HG03135 (cell line): Measurements from ENCODE around the gene CES2.

Experiments
- ATAC-seq: cut with Tn5 transposase; IDR thresholded peaks from one replicate; pipeline ENCODE4 v1.9.1; 2021; ENCODE audit warnings: mild to moderate bottlenecking, moderate library complexity; ENCODE audit not compliant: unreplicated experiment

Gene CES2

DNA sequence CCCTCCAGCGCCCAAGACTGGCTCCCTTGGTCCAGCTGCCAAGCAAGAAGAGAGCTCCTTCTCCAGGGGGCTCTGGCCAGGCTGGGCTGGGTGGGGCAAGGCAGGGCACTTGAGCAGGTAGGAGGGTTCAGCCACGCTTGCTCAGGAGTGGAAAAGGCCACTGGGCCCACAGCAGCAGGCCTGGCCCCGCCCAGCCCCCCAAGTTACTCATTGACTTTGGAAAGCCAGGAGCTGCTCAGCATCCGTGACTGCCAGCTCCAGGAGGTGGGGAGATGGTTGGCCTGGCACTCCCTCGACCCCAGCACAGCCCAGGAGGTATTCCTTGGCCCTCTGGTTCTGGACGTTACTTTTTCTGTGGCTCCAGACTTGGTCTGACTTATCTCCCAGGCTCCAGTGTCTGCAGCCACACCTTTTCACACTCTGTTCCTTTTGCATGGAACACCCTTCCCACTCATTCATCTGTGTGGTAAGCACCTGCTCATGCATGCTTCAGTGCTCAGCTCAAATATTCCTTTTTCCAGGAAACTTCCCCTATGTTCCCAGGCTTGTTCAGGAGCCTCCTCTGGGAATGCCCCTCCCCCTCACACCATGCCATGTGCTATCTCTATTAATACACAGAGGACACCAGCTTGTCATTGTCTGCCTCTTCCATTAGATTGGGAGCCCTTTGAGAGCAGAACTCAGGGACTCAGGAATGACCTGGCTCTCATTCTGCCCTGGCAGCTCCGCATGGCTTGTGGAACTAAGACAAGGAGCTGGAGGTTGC is 16.3 kb upstream of the CES2 start, which contains the start of gene CDH16:
TSS of gene CDH16 (minus strand) at position 83 of the 766 bp plus-strand sequence. CDS start 820 bp downstream, outside the sequence.
- no peak for ATAC-seq

DNA sequence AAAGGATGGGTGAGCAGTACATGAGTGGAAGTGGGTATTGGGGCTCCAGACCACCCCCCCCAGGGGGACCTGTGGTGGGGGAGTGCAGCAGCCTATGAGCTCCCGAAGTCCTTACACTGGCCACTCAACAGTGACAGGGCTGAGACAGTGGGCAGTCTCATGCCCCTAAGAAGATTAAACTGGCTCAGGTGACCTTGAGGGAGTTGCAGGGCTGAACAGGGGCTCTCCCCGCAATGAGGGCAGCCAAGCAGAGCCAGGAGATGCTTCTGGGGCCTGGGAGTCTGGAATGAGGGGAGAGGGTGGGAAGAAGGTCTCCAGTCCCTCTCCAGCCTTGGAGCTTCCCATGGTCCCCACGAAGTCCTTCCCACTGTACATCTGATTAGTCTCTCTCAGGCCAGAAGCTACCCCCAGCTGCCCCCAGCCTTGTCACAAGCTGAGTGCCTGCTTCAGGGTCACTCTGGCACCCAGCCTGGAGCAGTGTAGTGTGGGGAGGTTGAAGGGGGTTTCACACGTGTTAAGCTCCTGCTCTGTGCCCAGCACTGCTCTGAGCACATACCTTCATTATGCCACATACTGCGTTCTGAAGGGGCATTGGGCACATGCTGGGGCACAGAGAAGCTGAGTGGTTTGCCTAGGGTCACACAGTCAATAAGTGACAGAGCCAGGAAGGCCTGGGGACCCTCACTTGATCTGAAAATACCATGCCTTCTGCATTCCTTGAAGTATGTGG is 15.6 kb upstream of the CES2 start:
- no peak for ATAC-seq

DNA sequence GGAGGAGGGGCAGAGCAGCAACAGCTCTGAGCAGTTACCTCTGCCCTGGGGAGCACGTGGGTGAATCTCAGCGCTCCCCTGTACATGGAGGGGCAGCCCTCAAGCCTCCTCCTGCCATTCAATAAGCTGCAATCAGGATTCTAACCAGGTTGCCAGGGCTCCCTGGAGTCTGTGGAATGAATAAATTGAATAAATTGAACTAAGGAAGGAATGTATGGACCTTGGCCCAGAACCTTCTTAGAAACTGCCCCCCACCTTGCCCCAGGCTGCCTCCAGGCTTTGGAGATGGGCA is 15.1 kb upstream of the CES2 start:
- no peak for ATAC-seq

GRCh38 chr16:66920924-66921680 is 14.2 kb upstream of the CES2 start:
- ATAC-seq, result no peak

DNA sequence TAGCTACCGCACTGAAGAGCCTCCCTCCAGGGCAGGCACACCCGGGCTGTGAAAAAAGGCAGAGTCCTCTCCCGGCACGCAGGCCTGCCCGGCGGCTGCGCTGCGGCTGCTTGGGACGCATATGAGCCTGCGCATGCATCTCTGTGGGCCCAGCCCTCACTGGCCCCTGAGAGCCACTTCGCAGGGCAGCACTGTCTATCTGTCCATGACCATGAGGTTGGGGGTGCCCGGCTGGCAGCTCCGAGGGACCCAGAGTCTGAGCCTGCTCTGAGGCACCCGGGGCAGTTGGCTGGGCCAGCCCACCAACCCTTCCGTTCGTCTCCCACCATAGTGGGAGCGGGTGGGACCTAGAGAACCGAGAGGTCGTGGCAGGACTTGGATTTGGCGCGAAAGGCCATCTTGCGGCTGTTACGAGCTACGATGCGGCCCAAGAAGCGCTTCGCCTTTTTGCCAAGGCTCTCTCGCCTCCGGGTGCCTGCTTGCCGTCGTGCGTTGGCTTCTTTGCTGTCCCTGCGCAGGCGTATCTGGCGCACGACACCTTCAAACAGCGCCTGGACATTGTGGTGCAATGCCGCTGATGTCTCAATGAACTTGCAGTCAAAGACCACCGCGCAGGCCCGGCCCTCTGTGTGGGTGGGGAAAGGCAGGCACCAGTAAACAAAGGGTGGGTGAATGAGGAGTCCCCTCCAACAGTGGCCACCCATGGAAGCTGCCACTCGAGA is 13.4 kb upstream of the CES2 start:
- no peak for ATAC-seq

GRCh38 chr16:66923247-66923731 is 12.0 kb upstream of the CES2 start:
- ATAC-seq, result no peak

GRCh38 chr16:66923866-66924265 is 11.4 kb upstream of the CES2 start:
- ATAC-seq, result no peak

DNA sequence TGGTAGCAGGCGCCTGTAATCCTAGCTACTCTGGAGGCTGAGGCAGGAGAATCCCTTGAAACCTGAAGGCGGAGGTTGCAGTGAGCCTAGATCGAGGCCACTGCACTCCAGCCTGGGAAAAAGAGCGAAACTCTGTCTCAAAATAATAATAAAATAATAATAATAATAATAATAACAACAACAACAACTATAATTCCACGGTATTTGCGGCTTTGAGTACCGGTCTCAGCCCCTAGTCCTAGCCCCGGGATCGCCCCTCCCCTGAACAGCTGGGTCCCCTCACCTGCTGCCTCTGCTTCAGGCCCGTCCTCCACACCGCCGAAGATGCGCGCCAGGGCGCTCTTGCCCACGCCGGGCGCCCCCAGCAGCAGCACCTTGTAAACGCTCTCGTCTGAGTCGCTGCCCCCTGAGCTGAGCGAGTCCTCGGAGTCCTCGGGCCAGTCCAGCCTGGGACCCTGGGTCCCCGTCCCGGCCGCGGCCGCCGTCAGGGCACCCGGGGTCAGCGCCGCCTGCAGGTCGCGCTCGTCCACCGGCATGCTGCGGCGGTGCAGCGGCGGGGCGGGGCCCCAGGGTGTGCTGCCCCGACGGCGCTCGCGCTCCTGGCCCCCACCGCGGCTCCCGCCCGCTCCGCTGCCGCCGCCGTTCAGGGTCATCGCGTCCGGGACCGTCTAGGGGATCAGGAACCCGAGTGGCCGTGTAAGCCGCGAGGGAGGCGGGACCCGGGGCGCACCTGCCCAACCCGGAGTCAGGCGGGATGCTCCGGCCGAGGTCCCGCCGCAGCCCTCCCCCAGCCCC is 10.6 kb upstream of the CES2 start:
- no peak for ATAC-seq

DNA sequence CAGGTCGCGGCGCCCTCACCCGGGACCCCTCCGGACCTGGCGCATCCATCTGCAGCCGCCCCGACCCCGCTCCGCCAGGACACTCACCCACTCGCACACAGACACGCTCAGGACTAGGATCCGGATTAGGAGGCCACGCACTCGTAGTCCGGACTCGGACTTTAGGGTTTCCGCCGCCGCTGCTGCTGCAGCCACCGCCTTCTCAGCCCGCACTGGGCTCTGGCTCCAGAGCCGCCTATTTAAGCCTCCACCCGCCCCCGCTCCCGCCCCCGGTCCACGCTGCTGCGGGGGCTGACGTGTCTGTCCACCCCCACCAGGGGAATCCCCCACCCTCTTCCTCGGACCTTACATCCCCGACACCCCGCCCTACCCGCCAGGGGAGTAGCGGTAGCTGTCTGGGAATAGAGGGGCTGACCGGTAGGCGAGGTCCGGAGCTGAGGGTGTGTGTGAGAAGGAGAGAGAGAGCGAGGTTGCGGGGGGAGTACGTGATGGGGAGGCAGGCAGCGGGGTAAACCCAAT is 9.9 kb upstream of the CES2 start, which contains the start of gene RRAD:
TSS of gene RRAD (minus strand) at position 214 of the 519 bp plus-strand sequence. CDS start 356 bp downstream, outside the sequence.
- no peak for ATAC-seq

DNA sequence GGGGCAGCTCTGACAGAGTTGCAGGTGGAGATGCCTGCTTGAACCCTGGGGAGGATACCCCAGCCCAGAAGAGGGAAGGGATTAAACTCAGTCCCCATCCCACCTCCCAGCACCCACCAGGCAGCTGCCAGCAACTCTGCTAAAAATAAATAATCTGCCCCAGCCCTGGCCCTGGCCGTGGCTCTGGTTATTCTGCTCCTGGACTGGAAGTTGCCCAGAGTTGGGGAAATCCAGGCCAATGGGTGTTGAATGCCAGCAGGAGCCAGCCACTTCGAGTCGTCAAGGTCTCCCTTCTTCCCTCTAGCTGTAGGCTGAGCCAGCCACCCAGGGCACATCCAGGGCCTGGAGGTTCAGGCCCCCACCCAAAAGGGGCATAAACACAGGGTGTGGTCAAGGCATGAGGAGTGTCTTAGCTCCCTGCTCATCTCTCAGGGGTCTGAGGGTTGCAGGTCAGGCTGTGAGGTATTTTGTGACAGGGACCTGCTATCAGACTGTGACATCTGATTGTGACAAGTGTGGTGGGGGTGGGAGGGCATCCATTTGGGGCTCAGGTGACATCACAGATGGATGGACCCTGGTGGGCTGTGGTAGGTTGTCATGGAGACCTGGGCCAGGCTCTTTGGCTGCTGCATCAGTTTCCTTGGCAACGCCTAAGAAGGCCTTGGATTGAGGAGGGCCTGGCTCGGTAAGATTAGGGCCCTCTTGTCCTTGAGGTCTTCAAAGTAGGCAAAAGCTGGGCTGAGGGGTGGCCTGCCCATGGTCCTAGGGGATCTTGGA is 9.0 kb upstream of the CES2 start:
- no peak for ATAC-seq

DNA sequence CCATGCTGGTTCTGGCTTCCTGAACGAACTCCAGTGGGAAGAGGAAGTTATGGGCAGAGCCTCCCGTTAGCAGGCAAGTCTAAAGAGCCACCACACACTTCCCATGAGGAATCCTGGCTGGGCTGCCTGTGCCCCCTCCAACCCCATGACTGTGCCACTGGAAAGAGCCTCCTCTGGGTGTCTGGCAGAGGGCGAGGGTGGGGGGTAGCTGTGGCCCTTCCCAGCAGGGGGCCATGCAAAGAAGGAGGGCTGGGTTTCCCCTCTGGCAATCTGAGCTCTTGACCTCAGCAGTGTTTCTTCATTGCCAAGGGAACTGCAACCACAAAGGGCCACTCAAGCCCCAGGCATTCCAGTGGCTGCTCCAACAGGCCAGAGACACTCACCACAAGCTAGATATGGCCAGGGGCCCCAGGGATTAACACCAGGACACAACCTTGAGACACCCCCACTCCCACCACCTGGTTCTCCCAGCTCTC is 8.3 kb upstream of the CES2 start:
- no peak for ATAC-seq

DNA sequence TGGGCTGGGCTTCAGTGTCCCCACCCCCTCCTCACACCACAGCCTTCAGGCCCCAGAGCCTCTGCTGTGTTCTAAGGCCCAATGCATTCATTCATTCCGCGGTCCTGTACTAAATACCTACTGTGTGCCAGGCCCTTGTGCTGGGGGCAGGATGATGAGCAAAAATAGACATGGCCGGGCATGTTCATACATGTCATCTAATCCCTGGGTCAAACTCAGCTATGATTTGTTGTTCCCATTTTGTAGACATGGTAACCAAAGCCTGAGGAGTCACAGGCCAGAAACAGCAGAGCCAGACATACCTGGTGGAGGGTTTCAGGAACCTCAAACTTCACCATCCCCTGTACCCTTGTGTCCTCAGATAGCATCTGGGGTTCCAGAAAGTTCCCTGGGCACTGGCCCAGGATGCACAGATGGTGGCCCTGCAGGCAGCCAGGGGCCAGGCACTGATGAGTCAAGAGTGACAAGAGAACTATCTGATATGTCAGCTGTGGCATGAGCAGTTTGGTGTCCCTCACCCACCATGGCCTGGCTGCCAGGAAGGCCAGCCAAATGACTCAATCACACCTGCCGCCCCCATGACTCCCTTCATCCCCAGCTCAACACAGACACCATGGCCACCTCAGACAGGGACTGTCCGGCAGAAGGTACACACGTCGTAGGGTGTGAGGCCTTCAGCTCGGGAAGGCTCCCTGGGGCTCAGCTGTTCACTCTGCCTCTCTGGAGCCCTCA is 7.2 kb upstream of the CES2 start:
- no peak for ATAC-seq

GRCh38 chr16:66928702-66929388 is 6.5 kb upstream of the CES2 start:
- ATAC-seq, result no peak

DNA sequence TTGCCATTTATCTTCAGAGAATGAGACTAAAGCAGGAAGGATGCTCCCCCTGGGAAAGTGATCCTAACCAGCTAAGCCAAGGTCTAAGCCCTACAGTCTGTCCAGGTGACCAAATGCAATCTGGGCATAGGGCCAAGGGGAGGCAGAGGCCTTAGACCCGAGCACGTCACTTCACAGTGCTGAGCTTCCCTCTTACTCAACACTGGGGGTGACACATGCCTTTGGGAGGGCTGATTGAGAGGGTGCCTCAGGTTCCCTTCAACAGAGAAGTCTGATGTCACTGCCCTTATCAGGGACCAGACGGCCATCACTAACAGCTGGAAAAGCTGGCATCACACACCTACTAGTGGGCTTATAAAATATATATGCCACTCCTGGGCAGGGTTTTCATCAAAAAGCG is 5.1 kb upstream of the CES2 start:
- ATAC-seq, result no peak

DNA sequence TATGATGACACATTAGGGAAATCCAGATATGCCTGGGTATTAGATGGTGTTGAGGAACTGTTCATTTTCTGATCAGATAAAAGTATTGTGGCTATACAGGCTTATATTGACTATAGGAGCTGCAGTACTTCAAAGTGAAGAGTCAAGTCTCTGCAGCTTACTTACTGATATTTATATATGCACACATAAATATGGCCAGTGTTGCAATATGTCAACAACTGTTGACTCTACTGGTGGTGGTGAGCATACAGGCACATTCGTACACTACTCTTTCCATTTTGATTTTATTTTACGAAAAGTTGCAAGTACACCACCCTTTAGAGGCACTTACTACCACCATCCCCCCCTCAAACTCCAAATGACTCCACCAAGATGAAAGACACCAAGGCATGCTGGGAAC is 3.7 kb upstream of the CES2 start:
- ATAC-seq, result no peak

DNA sequence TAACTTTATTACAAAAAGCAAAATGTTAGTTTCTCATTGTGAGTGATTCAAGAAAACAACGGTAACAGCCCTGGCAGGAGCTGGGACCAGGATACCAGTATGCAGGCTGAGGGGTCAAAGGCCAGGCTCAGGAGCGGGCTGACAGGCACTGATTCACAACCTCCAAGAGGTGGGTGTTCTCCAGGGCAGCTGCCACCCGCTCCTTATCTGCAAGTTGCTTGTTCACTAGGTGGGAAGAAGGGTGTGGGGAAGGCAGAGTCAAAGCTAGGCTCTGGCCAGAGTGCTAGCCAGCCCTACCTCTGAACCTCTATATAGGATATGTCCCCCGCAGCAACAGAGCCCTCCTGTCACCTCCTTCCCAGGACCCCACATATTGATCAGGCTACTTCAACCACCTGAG is 3.2 kb upstream of the CES2 start:
- no peak for ATAC-seq

GRCh38 chr16:66933776-66934137 is 1.6 kb upstream of the CES2 start:
- ATAC-seq, result peak; percentile 14
